Esophagus muscularis mucosa (tissue), 4 donors: ENCODE measurements around the gene POP7.

Experiments used
- CTCF ChIP-seq, 3 experiments: fragments of 200-600 bp in 2 of 3; fragments of 450-650 bp in 1 of 3; sonication (generic) in 2 of 3; IDR thresholded peaks; one replicate each; pipeline ENCODE4 v1.5.1; 2017 to 2019; ENCODE audit warnings: antibody characterized with exemption in 3 of 3, mild to moderate bottlenecking in 2 of 3, moderate library complexity in 1 of 3
- EP300 ChIP-seq: sonication (generic); formaldehyde crosslinking; IDR thresholded peaks from one replicate; pipeline ENCODE4 v1.6.1; 2017; ENCODE audit warnings: antibody characterized with exemption
- POLR2A ChIP-seq: fragments of 450-650 bp; IDR thresholded peaks from one replicate; pipeline ENCODE4 v1.6.1; 2017; ENCODE audit warnings: antibody characterized with exemption, moderate library complexity, mild to moderate bottlenecking, low read depth
- POLR2AphosphoS5 ChIP-seq, 2 donors: sonication (generic); formaldehyde crosslinking; IDR thresholded peaks; one replicate each; pipeline ENCODE4 v1.6.1; 2017; ENCODE audit warnings: antibody characterized with exemption in 2 of 2

GRCh38 chr7:100674411-100675104 lies 31.4 kb upstream of the POP7 start:
- TF ChIP-seq CTCF (IDR thresholded peaks at IDR 0.05) (no peak), POLR2A (no peak), POLR2AphosphoS5 (IDR thresholded peaks at IDR 0.05) (no peak), EP300 (no peak)
